ENCODE results near the gene PDE1A. TPM values are rescaled to one million over a fixed set of nuclear protein-coding genes. Genes with fewer than 3 reads are reported as not detected.

PDE1A gene
- total RNA-seq, 1 donor from 2014 or later: not detected

GRCh38 chr2:182220335-182220734, 206.5 kb downstream of the PDE1A start:
- no peak overlapping the region for H3K4me3 ChIP-seq (ENCODE audit: low read depth, low read length)
- no peak for TF ChIP-seq CTCF (conservative IDR thresholded peaks at IDR 0.05; ENCODE audit: low read depth, low read length)
- no peak for DNase-seq (ENCODE audit: low read depth)

DNA sequence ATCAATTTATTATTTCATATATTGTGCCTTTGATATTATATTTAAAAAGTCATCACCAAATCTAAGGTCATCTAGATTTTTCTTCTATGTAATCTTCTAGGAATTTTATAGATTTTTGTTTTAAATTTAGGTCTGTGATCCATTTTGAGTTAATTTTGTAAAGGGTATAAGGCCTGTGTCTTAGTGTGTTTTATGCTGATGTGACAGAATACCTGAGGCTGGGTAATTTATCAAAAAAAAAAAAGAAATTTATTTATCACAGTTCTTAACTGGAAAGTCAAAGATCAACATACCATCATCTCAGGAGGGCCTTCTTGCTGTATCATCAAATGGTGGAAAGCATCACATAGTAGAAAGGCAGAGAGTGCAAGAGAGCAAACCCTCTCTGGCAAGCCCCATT, 216.2 kb downstream of the PDE1A start:
- TF ChIP-seq CTCF (conservative IDR thresholded peaks at IDR 0.05; ENCODE audit: low read depth, low read length): no peak
- no peak for DNase-seq (ENCODE audit: low read depth)
- no peak overlapping the region for H3K4me3 ChIP-seq (ENCODE audit: low read depth, low read length)

GRCh38 chr2:182208421-182208820, 218.4 kb downstream of the PDE1A start:
- no peak for TF ChIP-seq CTCF (conservative IDR thresholded peaks at IDR 0.05; ENCODE audit: low read depth, low read length)
- no peak for DNase-seq (ENCODE audit: low read depth)
- H3K4me3 ChIP-seq (ENCODE audit: low read depth, low read length): no peak overlapping the region

GRCh38 chr2:182207049-182207746, 219.6 kb downstream of the PDE1A start:
- no peak overlapping the region for H3K4me3 ChIP-seq (ENCODE audit: low read depth, low read length)
- TF ChIP-seq CTCF (conservative IDR thresholded peaks at IDR 0.05; ENCODE audit: low read depth, low read length): no peak
- no peak for DNase-seq (ENCODE audit: low read depth)

DNA sequence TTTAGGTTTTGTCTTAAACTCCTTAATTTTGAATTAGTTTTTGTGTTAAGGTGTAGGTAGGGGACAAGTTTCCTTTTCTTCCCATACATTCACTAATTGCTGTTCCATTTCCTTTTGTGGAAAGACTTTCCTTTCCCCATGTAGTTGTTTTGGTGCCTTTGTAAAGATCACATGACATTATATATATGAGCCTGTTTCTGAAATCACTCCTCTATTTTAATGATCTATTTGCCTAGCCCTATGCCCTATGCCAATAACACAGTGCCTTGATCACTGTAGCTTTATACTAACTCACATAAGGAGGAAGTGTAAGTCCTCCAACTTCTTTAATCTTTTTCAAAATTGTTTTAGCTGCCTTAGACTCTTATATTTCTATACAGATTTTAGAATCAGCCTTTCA, 229.3 kb downstream of the PDE1A start:
- no peak for DNase-seq (ENCODE audit: low read depth)
- TF ChIP-seq CTCF (conservative IDR thresholded peaks at IDR 0.05; ENCODE audit: low read depth, low read length): no peak
- H3K4me3 ChIP-seq (ENCODE audit: low read depth, low read length): no peak overlapping the region

DNA sequence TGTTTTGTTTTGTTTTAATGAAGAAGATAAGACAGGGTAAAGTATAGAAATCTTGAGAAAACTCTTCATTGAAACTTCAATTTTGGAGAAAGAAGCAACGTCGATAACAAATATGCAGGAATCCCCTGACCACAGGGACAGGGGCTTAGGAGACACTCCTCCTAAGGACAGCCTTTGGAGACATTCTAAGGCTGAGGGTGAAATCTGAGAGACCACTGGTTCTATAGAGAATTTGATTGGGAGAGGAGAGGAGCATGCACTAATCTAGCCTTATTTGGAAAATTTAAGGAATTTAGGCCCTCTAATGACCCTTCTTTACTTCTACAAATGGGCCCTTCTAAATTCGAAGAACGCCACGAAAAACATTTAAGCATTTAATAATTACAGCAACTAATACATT, 233.5 kb downstream of the PDE1A start:
- no peak for DNase-seq (ENCODE audit: low read depth)
- no peak overlapping the region for H3K4me3 ChIP-seq (ENCODE audit: low read depth, low read length)
- no peak for TF ChIP-seq CTCF (conservative IDR thresholded peaks at IDR 0.05; ENCODE audit: low read depth, low read length)

DNA sequence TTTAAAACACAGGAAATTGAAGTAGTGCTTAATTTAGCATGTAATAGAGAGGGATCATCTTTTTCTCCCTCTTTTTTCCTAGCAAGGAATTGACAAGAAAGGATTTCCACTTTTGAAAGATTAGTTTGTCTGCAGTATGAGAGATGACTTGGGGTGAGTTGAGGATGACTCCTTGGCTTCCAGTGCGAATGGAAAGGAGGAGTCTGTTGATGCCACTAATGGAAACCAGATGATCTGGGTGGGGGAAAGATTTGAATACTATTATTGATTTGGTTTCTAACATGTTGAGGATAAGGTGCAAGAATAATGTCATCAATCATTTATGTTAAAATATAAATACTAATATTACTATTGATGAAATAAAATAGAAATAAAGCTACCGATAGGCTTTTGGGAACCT, 235.8 kb downstream of the PDE1A start:
- no peak overlapping the region for H3K4me3 ChIP-seq (ENCODE audit: low read depth, low read length)
- no peak for DNase-seq (ENCODE audit: low read depth)
- TF ChIP-seq CTCF (conservative IDR thresholded peaks at IDR 0.05; ENCODE audit: low read depth, low read length): no peak
